Peyer's patch (tissue), 4 donors: Measurements from ENCODE around the gene EGFLAM. TPM values are rescaled to one million over a fixed set of nuclear protein-coding genes. Genes with fewer than 3 reads are reported as not detected.

Source experiments
- DNase-seq, 3 donors: peaks; one replicate each; pipeline ENCODE4 v3.0.0-alpha.2; 2017 to 2019
- H3K27ac ChIP-seq, 4 donors: fragments of 200-600 bp; sonication (generic); one replicate each; pipeline ENCODE4 v1.5.1; 2016 to 2019
- H3K27me3 ChIP-seq, 2 donors: fragments of 200-600 bp; sonication (generic); one replicate each; pipeline ENCODE4 v1.5.1; 2019
- H3K36me3 ChIP-seq, 3 donors: fragments of 200-600 bp; sonication (generic); one replicate each; pipeline ENCODE4 v1.5.1; 2016 to 2019
- H3K4me1 ChIP-seq, 4 donors: fragments of 200-600 bp; sonication (generic); one replicate each; pipeline ENCODE4 v1.5.1; 2016 to 2019
- H3K4me3 ChIP-seq, 4 donors: fragments of 200-600 bp; sonication (generic); 1 replicate in 3 of 4; 2 replicates in 1 of 4; pipeline ENCODE4 v1.5.1; 2016 to 2019; ENCODE audit warnings: mild to moderate bottlenecking in 1 of 4
- H3K9me3 ChIP-seq, 4 donors: fragments of 200-600 bp; sonication (generic); one replicate each; pipeline ENCODE4 v1.5.1; 2016 to 2019; ENCODE audit warnings: mild to moderate bottlenecking in 1 of 4
- CTCF ChIP-seq, 6 experiments: fragments of 450-650 bp in 4 of 6; fragments of 200-600 bp in 2 of 6; sonication (generic) in 1 of 6; IDR thresholded peaks; one replicate each; pipeline ENCODE4 v1.5.1; 2017 to 2019; ENCODE audit warnings: antibody characterized with exemption in 6 of 6, mild to moderate bottlenecking in 3 of 6, moderate library complexity in 1 of 6
- POLR2A ChIP-seq, 2 donors: fragments of 450-650 bp; IDR thresholded peaks; one replicate each; pipeline ENCODE4 v1.5.1; 2017; ENCODE audit warnings: antibody characterized with exemption in 2 of 2, mild to moderate bottlenecking in 2 of 2, moderate library complexity in 2 of 2
- total RNA-seq, 4 donors: library from RNA; depleted of rRNA; stranded (reverse); fragments of >200 nt; gene quantifications; one replicate each; pipeline ENCODE4 v1.1.0, GENCODE V29; 2016

EGFLAM gene
- total RNA-seq, 4 donors from 2014 or later, result 0.54 to 1.7 (median 0.70) TPM; not detected in 1

DNA sequence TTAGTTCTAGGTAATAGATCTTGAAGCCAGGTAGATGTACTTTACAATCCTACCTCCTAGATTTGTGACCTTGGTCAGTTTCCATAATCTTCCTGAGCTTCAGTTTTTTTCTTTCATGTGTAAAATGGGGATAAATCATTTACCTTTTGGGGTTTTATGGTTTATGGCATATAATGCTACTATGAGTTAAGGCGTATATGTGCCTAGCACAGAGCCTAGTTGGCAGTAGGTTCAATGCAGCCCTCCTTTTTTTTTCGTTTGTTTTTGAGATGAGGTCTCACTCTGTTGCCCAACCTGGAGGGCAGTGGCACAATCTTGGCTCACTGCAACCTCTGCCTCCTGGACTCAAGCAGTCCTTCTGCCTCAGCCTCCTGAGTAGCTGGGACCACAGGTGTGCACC, 28.8 kb downstream of the EGFLAM start:
- Histone ChIP-seq H3K4me3 (no peak overlapping the region), H3K9me3 (no peaks in the 10 kb centered on the region), H3K27me3 (no peaks in the 10 kb centered on the region), H3K27ac (no peak overlapping the region), H3K36me3 (no peaks in the 10 kb centered on the region), H3K4me1 (no peaks in the 10 kb centered on the region)
- TF ChIP-seq CTCF (IDR thresholded peaks at IDR 0.05) (no peak), POLR2A (IDR thresholded peaks at IDR 0.05) (no peak)
- no peak for DNase-seq

DNA sequence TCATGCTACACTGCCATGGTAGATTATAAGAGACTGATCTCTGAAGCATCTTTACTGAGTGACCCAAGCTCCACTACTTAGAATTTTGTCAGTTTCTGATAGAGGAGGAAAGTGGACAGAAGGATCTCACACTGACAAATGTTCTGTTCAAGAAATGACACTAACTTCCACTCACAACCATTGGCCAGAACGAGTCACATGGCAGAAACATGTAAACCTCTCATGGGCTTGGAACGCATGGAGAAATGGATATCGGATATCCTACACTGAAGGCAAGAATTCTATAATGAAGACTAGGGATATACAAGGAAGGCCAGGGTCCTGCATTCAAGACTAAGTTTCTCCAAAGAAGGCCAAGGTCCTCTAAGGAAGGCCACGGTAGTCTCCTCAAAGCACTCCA, 31.1 kb downstream of the EGFLAM start:
- H3K4me1 ChIP-seq, result no peaks in the 10 kb centered on the region
- no peaks in the 10 kb centered on the region for H3K27me3 ChIP-seq
- H3K27ac ChIP-seq, result no peak overlapping the region
- H3K9me3 ChIP-seq, result no peaks in the 10 kb centered on the region
- no peaks in the 10 kb centered on the region for H3K36me3 ChIP-seq
- no peak for TF ChIP-seq CTCF (IDR thresholded peaks at IDR 0.05)
- TF ChIP-seq POLR2A (IDR thresholded peaks at IDR 0.05), result no peak
- DNase-seq, result no peak
- no peak overlapping the region for H3K4me3 ChIP-seq

DNA sequence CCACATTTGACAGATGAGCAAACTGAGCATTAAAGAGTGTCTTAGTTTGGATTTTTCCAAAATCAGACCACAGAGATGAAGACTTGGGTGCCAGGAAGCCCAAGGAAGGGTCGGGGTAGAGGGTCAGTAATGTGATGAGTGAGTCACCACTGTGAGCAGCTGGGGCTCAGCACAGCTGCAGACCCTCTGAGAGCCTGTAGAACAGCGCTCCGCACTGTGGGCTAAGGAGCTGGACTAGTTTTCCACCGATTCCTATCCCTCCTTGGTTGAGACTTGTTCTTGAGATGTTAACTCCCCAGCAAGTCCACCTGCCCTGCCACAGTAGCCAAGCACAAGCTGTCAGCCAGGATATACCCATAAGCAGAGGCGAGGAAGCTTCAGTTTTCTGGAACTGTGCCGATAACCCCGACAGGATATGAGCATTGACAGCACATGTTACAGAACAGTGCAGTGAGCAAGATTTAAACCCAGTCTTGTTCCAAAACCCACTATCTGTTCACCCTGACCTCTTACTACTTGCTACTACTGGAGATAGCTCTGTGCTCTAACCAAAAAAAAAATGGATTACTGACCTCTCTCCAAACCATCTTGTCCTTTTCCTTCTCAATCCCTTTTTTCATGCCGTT, 31.8 kb downstream of the EGFLAM start:
- TF ChIP-seq POLR2A (IDR thresholded peaks at IDR 0.05), result no peak
- no peak for TF ChIP-seq CTCF (IDR thresholded peaks at IDR 0.05)
- Histone ChIP-seq H3K27ac (no peak overlapping the region), H3K36me3 (no peaks in the 10 kb centered on the region), H3K4me3 (no peak overlapping the region), H3K27me3 (no peaks in the 10 kb centered on the region), H3K9me3 (no peaks in the 10 kb centered on the region), H3K4me1 (no peaks in the 10 kb centered on the region)
- no peak for DNase-seq

- Histone ChIP-seq H3K27ac (no peak overlapping the region), H3K4me3 (no peak overlapping the region), H3K4me1 (no peaks in the 10 kb centered on the region), H3K27me3 (no peaks in the 10 kb centered on the region), H3K36me3 (no peaks in the 10 kb centered on the region), H3K9me3 (no peaks in the 10 kb centered on the region)
- no peak for DNase-seq
- TF ChIP-seq POLR2A (IDR thresholded peaks at IDR 0.05), result no peak
- no peak for TF ChIP-seq CTCF (IDR thresholded peaks at IDR 0.05)
Observed at GRCh38 chr5:38291355-38291754, 33.0 kb downstream of the EGFLAM start.

- no peaks in the 10 kb centered on the region for H3K4me1 ChIP-seq
- H3K4me3 ChIP-seq, result no peak overlapping the region
- no peak overlapping the region for H3K27ac ChIP-seq
- H3K9me3 ChIP-seq, result no peaks in the 10 kb centered on the region
- H3K36me3 ChIP-seq, result no peaks in the 10 kb centered on the region
- no peaks in the 10 kb centered on the region for H3K27me3 ChIP-seq
- no peak for DNase-seq
- TF ChIP-seq POLR2A (IDR thresholded peaks at IDR 0.05) (no peak), CTCF (IDR thresholded peaks at IDR 0.05) (no peak)
Observed at GRCh38 chr5:38292228-38292627, 33.9 kb downstream of the EGFLAM start.

GRCh38 chr5:38295751-38296150, 37.4 kb downstream of the EGFLAM start:
- Histone ChIP-seq H3K4me3 (no peak overlapping the region), H3K4me1 (no peaks in the 10 kb centered on the region), H3K9me3 (no peaks in the 10 kb centered on the region), H3K36me3 (no peaks in the 10 kb centered on the region), H3K27me3 (no peaks in the 10 kb centered on the region), H3K27ac (no peak overlapping the region)
- TF ChIP-seq CTCF (IDR thresholded peaks at IDR 0.05), result no peak
- TF ChIP-seq POLR2A (IDR thresholded peaks at IDR 0.05), result no peak
- DNase-seq, result no peak
